ENCODE results near the gene CACHD1.
"Not testable (repeated sequence)": the region's sequence is repeated elsewhere in the genome, so short reads cannot be mapped to it uniquely, and the experiment has no call there.

Gene CACHD1

DNA sequence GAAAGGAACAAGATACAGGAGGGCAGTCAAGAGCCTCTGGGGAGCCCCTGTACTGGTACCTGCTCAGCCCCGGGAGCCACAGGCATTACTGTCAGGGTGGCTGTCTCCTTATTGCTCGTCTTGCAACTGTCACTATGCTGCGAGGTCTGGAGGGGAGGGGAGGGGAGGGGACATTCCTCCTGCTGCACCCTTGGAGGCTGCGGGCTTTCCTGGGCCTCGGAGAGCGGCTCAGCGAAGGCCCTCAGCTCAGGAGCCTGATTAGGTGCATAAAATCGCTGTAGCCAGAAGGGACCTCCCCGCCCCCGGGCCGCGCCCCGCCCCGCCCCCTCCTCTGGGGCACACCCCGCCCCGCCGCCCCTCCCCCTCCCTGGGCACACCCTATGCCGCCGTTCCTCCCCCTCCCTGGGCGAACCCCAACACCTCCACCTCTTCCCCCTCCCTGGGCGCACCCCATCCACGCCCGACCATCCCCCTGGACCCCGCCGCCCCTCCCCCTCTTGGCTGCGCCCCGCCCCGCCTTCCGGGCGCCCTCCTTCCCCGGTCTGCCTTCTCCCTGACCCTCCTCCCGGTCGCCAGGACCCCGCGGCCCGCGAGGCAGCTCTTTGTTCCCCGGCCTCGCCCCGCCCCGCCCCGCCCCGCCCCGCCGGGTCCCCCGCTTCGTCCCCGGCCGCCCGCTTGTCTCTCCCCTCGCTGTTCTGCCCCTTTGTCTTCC lies 35.5 kb downstream of the CACHD1 start:
- DNase-seq, result peak; percentile 86
- no peaks in the 10 kb centered on the region for H3K36me3 ChIP-seq
- H3K9me3 ChIP-seq (ENCODE audit: severe bottlenecking), result no peaks in the 10 kb centered on the region
- TF ChIP-seq, protein P1, sequence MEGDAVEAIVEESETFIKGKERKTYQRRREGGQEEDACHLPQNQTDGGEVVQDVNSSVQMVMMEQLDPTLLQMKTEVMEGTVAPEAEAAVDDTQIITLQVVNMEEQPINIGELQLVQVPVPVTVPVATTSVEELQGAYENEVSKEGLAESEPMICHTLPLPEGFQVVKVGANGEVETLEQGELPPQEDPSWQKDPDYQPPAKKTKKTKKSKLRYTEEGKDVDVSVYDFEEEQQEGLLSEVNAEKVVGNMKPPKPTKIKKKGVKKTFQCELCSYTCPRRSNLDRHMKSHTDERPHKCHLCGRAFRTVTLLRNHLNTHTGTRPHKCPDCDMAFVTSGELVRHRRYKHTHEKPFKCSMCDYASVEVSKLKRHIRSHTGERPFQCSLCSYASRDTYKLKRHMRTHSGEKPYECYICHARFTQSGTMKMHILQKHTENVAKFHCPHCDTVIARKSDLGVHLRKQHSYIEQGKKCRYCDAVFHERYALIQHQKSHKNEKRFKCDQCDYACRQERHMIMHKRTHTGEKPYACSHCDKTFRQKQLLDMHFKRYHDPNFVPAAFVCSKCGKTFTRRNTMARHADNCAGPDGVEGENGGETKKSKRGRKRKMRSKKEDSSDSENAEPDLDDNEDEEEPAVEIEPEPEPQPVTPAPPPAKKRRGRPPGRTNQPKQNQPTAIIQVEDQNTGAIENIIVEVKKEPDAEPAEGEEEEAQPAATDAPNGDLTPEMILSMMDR (IDR thresholded peaks at IDR 0.05; ENCODE audit: low read depth, low read length), result no peak
- H3K27me3 ChIP-seq (ENCODE audit: insufficient read depth, low read depth, severe bottlenecking), result no peaks in the 10 kb centered on the region
- peak overlapping the region; percentile 97 for H3K27ac ChIP-seq
- H3K4me3 ChIP-seq (ENCODE audit: low read depth, low read length), result peak overlapping the region; percentile 56

DNA sequence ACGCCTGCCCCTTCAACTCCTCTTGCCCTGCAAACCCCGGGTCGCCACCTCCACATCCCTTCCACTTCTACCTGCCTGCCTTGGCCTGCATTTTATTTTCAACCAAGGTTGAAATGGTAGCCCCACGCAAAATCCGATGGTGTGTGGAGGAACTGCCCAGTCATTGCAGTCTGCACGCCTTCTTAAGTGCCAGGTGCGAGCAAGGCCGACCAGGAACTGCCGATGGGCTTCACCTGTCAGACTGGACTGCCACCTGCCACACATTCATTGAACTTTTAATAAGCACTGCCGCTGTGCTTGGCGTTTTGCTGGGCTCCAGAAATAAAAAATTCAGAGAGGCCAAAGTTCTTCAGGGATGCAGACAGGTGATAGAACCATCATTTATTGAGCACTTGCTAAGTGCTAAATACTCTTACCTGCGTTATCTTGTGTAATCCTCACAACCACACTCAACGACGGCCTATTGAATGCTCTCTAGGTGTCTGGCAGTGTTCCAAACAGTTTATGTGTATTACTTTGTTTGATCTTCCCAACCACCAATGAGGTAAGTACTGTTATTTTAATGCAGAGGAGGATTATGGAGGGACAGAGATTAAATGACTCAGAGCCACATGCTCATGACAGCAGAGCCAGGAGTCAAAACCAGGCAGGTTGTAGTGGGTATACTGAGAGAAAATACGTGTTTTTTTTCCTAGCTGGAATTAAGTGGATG lies 36.2 kb downstream of the CACHD1 start:
- peak overlapping the region; percentile 97 for H3K27ac ChIP-seq

DNA sequence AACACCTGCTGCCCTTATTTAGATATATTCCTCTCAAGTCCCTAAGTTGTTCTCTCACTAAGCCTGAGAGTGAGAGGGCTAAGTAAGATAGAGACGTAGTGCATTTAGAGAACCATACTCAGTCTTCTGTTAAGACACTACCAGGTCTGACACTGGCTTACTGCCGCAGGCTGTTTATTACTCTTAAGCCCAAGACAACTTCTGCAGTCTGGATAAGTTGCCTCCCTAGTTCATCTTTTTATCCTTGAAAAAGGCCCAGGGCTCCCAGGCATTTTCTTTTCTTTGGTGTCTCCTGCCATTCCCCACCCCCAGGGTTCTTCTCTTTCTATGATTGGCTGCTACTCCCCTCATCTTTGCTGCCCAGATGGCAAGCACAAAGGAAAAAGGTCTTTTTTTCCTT lies 38.7 kb downstream of the CACHD1 start:
- TF ChIP-seq, protein P1 (IDR thresholded peaks at IDR 0.05; ENCODE audit: low read depth, low read length), result no peak
- Histone ChIP-seq H3K36me3 (no peaks in the 10 kb centered on the region), H3K4me3 (ENCODE audit: low read depth, low read length) (no peak overlapping the region), H3K27me3 (ENCODE audit: insufficient read depth, low read depth, severe bottlenecking) (no peaks in the 10 kb centered on the region), H3K27ac (peak overlapping the region; percentile 23), H3K9me3 (ENCODE audit: severe bottlenecking) (no peaks in the 10 kb centered on the region)
- peak; percentile 19 for DNase-seq

More for the DNA sequence above, 36.2 kb downstream of the CACHD1 start:
- H3K4me3 ChIP-seq (ENCODE audit: low read depth, low read length), result peak overlapping the region; percentile 50
- peak; percentile 70 for DNase-seq
- TF ChIP-seq, protein P1 (IDR thresholded peaks at IDR 0.05; ENCODE audit: low read depth, low read length), result no peak
- H3K36me3 ChIP-seq, result no peaks in the 10 kb centered on the region
- H3K9me3 ChIP-seq (ENCODE audit: severe bottlenecking), result no peaks in the 10 kb centered on the region
- no peaks in the 10 kb centered on the region for H3K27me3 ChIP-seq (ENCODE audit: insufficient read depth, low read depth, severe bottlenecking)

DNA sequence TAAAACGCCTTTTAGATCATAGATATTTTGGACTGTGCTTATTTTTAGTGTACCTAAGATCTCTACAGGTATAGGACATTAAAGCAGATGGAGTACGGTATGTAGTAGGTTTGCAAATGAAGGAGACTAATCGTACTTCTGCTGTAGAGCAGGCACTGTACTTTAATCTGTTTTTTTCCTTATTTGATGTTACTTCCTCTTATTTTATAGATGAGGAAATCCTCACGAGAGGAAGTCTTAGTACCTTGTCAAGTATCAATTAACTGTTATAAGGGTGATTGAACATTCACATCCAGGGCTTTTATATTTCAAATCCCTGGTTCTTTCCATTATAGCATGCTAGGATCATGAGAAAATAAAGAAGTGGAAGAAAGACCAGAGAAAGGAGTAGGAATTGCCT lies 41.1 kb downstream of the CACHD1 start:
- TF ChIP-seq, protein P1 (IDR thresholded peaks at IDR 0.05; ENCODE audit: low read depth, low read length), result no peak
- DNase-seq, result no peak
- Histone ChIP-seq H3K27me3 (ENCODE audit: insufficient read depth, low read depth, severe bottlenecking) (no peaks in the 10 kb centered on the region), H3K36me3 (no peaks in the 10 kb centered on the region), H3K4me3 (ENCODE audit: low read depth, low read length) (no peak overlapping the region), H3K27ac (no peak overlapping the region), H3K9me3 (ENCODE audit: severe bottlenecking) (no peaks in the 10 kb centered on the region)

DNA sequence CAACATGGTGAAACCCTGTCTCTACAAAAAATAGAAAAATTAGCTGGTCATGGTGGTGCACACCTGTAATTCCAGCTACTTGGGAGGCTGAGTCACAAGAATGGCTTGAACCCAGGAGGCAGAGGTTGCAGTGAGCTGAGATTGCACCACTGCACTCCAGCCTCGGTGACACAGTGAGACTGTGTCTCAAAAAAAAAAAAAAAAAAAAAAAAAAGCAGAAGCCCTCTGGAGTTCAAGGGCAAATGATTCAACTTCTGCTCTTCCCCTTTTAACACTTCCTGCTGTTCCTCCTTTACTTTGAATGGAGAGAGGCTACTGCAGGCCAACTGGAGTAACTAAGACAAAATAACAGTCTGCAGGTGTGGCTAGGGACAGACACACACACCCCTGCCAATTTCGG lies 42.3 kb downstream of the CACHD1 start:
- not testable (repeated sequence) for H3K4me3 ChIP-seq (ENCODE audit: low read depth, low read length)

DNA sequence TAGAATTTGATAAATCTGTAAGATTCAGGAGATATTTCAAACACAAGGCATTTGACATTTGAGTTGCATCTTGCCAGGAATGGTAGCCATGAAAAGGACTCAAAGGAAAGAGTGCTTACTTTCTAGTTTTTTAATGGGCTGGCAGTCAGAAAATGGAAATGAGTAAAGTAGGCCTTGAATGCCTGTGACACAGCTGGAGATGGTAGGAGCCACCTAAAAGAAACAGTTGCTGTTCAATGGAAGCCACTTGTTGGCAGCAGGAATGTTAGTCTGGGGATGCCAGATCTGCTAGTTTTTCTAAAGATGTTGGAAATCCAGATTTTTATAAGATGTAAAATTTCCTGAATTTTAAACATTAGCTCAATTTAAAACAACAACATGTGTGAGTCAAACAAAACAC lies 43.6 kb downstream of the CACHD1 start:
- H3K9me3 ChIP-seq (ENCODE audit: severe bottlenecking), result no peaks in the 10 kb centered on the region
- TF ChIP-seq, protein P1 (IDR thresholded peaks at IDR 0.05; ENCODE audit: low read depth, low read length), result no peak
- no peak overlapping the region for H3K27ac ChIP-seq
- H3K36me3 ChIP-seq, result no peaks in the 10 kb centered on the region
- H3K4me3 ChIP-seq (ENCODE audit: low read depth, low read length), result no peak overlapping the region
- no peaks in the 10 kb centered on the region for H3K27me3 ChIP-seq (ENCODE audit: insufficient read depth, low read depth, severe bottlenecking)
- no peak for DNase-seq

More for the DNA sequence above, 42.3 kb downstream of the CACHD1 start:
- H3K36me3 ChIP-seq; H3K27ac ChIP-seq; H3K9me3 ChIP-seq (ENCODE audit: severe bottlenecking); H3K27me3 ChIP-seq (ENCODE audit: insufficient read depth, low read depth, severe bottlenecking); DNase-seq: not testable (repeated sequence)
